ENCODE results near the gene GORASP2.

Gene GORASP2

GRCh38 chr2:170968205-170969003 lies 39.4 kb downstream of the GORASP2 start:
- DNase-seq = no peak

GRCh38 chr2:170969030-170969429 lies 40.0 kb downstream of the GORASP2 start:
- no peak for DNase-seq

- DNase-seq = no peak
These were observed 40.9 kb downstream of the GORASP2 start for GRCh38 chr2:170969872-170970496.

- no peak for DNase-seq
These were observed 42.0 kb downstream of the GORASP2 start for GRCh38 chr2:170971071-170971470.

GRCh38 chr2:170972296-170973224 lies 43.5 kb downstream of the GORASP2 start:
- no peak for DNase-seq

- no peak for DNase-seq
These were observed 44.1 kb downstream of the GORASP2 start for GRCh38 chr2:170973225-170973491.

- DNase-seq = no peak
These were observed 44.6 kb downstream of the GORASP2 start for GRCh38 chr2:170973492-170974303.

GRCh38 chr2:170974304-170974993 lies 45.4 kb downstream of the GORASP2 start:
- DNase-seq = no peak

- no peak for DNase-seq
These were observed 46.3 kb downstream of the GORASP2 start for GRCh38 chr2:170975127-170975942.

GRCh38 chr2:170975943-170976270 lies 46.9 kb downstream of the GORASP2 start:
- no peak for DNase-seq

- DNase-seq = no peak
These were observed 55.0 kb downstream of the GORASP2 start for GRCh38 chr2:170984079-170984478.

- DNase-seq = no peak
These were observed 56.4 kb downstream of the GORASP2 start for GRCh38 chr2:170985407-170985806.

GRCh38 chr2:170986566-170987258 lies 57.7 kb downstream of the GORASP2 start:
- DNase-seq = no peak

GRCh38 chr2:170991398-170992182 lies 62.5 kb downstream of the GORASP2 start:
- DNase-seq = no peak

GRCh38 chr2:170996316-170996715 lies 67.3 kb downstream of the GORASP2 start:
- DNase-seq = no peak

GRCh38 chr2:170997893-170998597 lies 69.0 kb downstream of the GORASP2 start:
- no peak for DNase-seq

- DNase-seq = no peak
These were observed 70.6 kb downstream of the GORASP2 start for GRCh38 chr2:170999654-171000053.

- no peak for DNase-seq
These were observed 75.3 kb downstream of the GORASP2 start for GRCh38 chr2:171004363-171004762.

GRCh38 chr2:171004833-171005232 lies 75.8 kb downstream of the GORASP2 start:
- DNase-seq = no peak

Measured in SIG-M5 (cell line).